ENCODE measurements around the gene GLDC. TPM values are rescaled to one million over a fixed set of nuclear protein-coding genes. Genes with fewer than 3 reads are reported as not detected.

Gene GLDC
- total RNA-seq, 2 experiments from 2014 or later = not detected

- CTCF ChIA-PET (ENCODE audit: unreplicated experiment) = no interaction called here
- H3K4me1 ChIP-seq (ENCODE audit: insufficient read depth, low read length, poor library complexity, severe bottlenecking) = no peaks in the 10 kb centered on the region
- H2AFZ ChIP-seq (ENCODE audit: low read length) = no peak overlapping the region
- no peaks in the 10 kb centered on the region for H3K36me3 ChIP-seq (ENCODE audit: insufficient read depth, low read length)
- H4K20me1 ChIP-seq (ENCODE audit: insufficient read depth, low read length) = no peaks in the 10 kb centered on the region
- H3K4me2 ChIP-seq (ENCODE audit: low read length) = no peak overlapping the region
- no peak for TF ChIP-seq CTCF (conservative IDR thresholded peaks at IDR 0.05; ENCODE audit: low read length)
- no peak for TF ChIP-seq EZH2phosphoT487 (IDR thresholded peaks at IDR 0.05; ENCODE audit: borderline replicate concordance, low read depth, low read length)
- BruUV-seq (replicated peaks) = no TSS peak
- intact Hi-C loops (cut with micrococcal nuclease; ENCODE audit: unreplicated experiment) = no loop called here
- no peaks in the 10 kb centered on the region for H3K9me3 ChIP-seq (ENCODE audit: low read length)
- H3K9me2 ChIP-seq (ENCODE audit: insufficient read depth, low read length) = no peaks in the 10 kb centered on the region
- POLR2A ChIA-PET = no interaction called here
- no peaks in the 10 kb centered on the region for H3K79me2 ChIP-seq (ENCODE audit: insufficient read depth, low read depth, low read length)
- H3K4me3 ChIP-seq (ENCODE audit: low read depth, low read length, poor library complexity, severe bottlenecking) = no peak overlapping the region
- no peak overlapping the region for H3K27ac ChIP-seq (ENCODE audit: low read depth, low read length, poor library complexity, severe bottlenecking)
- DNase-seq (ENCODE audit: low spot score) = no peak
Observed at GRCh38 chr9:6598249-6598725, 47.2 kb downstream of the GLDC start.

- TF ChIP-seq CTCF (conservative IDR thresholded peaks at IDR 0.05; ENCODE audit: low read length) = no peak
- TF ChIP-seq EZH2phosphoT487 (IDR thresholded peaks at IDR 0.05; ENCODE audit: borderline replicate concordance, low read depth, low read length) = no peak
- ChIA-PET POLR2A (no interaction called here), CTCF (ENCODE audit: unreplicated experiment) (no interaction called here)
- H2AFZ ChIP-seq (ENCODE audit: low read length) = no peak overlapping the region
- no peak overlapping the region for H3K27ac ChIP-seq (ENCODE audit: low read depth, low read length, poor library complexity, severe bottlenecking)
- H3K4me3 ChIP-seq (ENCODE audit: low read depth, low read length, poor library complexity, severe bottlenecking) = no peak overlapping the region
- no TSS peak for BruUV-seq (replicated peaks)
- H3K4me1 ChIP-seq (ENCODE audit: insufficient read depth, low read length, poor library complexity, severe bottlenecking) = no peaks in the 10 kb centered on the region
- no peaks in the 10 kb centered on the region for H4K20me1 ChIP-seq (ENCODE audit: insufficient read depth, low read length)
- H3K4me2 ChIP-seq (ENCODE audit: low read length) = no peak overlapping the region
- no peaks in the 10 kb centered on the region for H3K9me3 ChIP-seq (ENCODE audit: low read length)
- intact Hi-C loops (cut with micrococcal nuclease; ENCODE audit: unreplicated experiment) = no loop called here
- H3K36me3 ChIP-seq (ENCODE audit: insufficient read depth, low read length) = no peaks in the 10 kb centered on the region
- no peaks in the 10 kb centered on the region for H3K9me2 ChIP-seq (ENCODE audit: insufficient read depth, low read length)
- no peaks in the 10 kb centered on the region for H3K79me2 ChIP-seq (ENCODE audit: insufficient read depth, low read depth, low read length)
- no peak for DNase-seq (ENCODE audit: low spot score)
Observed at GRCh38 chr9:6592791-6593190, 52.7 kb downstream of the GLDC start.

- Histone ChIP-seq H3K79me2 (ENCODE audit: insufficient read depth, low read depth, low read length) (no peaks in the 10 kb centered on the region), H3K4me2 (ENCODE audit: low read length) (no peak overlapping the region), H3K27ac (ENCODE audit: low read depth, low read length, poor library complexity, severe bottlenecking) (no peak overlapping the region), H4K20me1 (ENCODE audit: insufficient read depth, low read length) (no peaks in the 10 kb centered on the region), H3K4me3 (ENCODE audit: low read depth, low read length, poor library complexity, severe bottlenecking) (no peak overlapping the region), H2AFZ (ENCODE audit: low read length) (no peak overlapping the region), H3K9me3 (ENCODE audit: low read length) (no peaks in the 10 kb centered on the region), H3K36me3 (ENCODE audit: insufficient read depth, low read length) (no peaks in the 10 kb centered on the region), H3K9me2 (ENCODE audit: insufficient read depth, low read length) (no peaks in the 10 kb centered on the region), H3K4me1 (ENCODE audit: insufficient read depth, low read length, poor library complexity, severe bottlenecking) (no peaks in the 10 kb centered on the region)
- POLR2A ChIA-PET = no interaction called here
- intact Hi-C loops (cut with micrococcal nuclease; ENCODE audit: unreplicated experiment) = no loop called here
- DNase-seq (ENCODE audit: low spot score) = no peak
- BruUV-seq (replicated peaks) = no TSS peak
- CTCF ChIA-PET (ENCODE audit: unreplicated experiment) = no interaction called here
- TF ChIP-seq EZH2phosphoT487 (IDR thresholded peaks at IDR 0.05; ENCODE audit: borderline replicate concordance, low read depth, low read length) = no peak
Observed at GRCh38 chr9:6592231-6592630, 53.3 kb downstream of the GLDC start.

Measured in OCI-LY7 (cell line).